OCI-LY7 (cell line): ENCODE results near the gene MYBBP1A.

Experiments
- CTCF ChIP-seq: fragments of 200-600 bp; sonication (generic); conservative IDR thresholded peaks from 2 replicates; pipeline ENCODE4 v1.5.1; 2014; ENCODE audit warnings: mild to moderate bottlenecking, antibody characterized with exemption, low read length, moderate library complexity, mixed read lengths
- EZH2phosphoT487 ChIP-seq: fragments of 200-600 bp; sonication (generic); IDR thresholded peaks from 2 replicates; pipeline ENCODE4 v1.6.1; 2018; ENCODE audit warnings: low read depth, borderline replicate concordance, mild to moderate bottlenecking, mixed run types, antibody characterized with exemption, low read length, moderate library complexity, mixed read lengths

GRCh38 chr17:4540224-4540651, 14.9 kb downstream of the MYBBP1A start:
- peak; percentile 54 for TF ChIP-seq CTCF
- TF ChIP-seq EZH2phosphoT487: no peak
